RPMI7951 (cell line): ENCODE measurements around the gene TSN. TPM values are rescaled to one million over a fixed set of nuclear protein-coding genes. Genes with fewer than 3 reads are reported as not detected.
A peak's percentile ranks its signal among the peaks of the same experiment; 100 is the strongest.

Experiments
- DNase-seq: peaks from one replicate; pipeline ENCODE4 v3.0.0-alpha.2; 2012; ENCODE audit warnings: low read depth
- total RNA-seq: library from RNA; depleted of rRNA; stranded (reverse); fragments of >200 nt; shearing (Covaris generic); gene quantifications from 2 replicates; pipeline ENCODE4 v1.2.3, GENCODE V29; 2014

Gene TSN
- total RNA-seq, 1 experiment from 2014 or later: 77.5 TPM

- no peak for DNase-seq
Measured at GRCh38 chr2:121746071-121746578, 9.3 kb upstream of the TSN start.

DNA sequence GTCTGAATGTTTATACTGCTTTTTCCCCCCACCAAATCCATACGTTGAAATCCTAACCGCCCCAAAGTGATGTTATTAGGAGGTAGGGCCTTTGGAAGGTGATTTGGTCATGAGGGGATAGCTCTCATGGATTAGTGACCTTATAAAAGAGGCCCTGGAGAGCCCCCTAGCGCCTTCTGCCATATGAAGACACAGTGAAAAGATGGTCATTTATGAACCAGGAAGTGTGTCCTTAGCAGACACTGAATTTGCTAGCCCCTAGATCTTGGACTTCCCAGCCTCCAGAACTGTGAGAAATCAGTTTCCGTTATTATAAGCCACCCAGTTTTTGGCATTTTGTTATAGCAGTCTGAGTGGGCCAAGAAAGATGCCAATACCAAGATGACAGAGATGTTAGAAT is 7.2 kb upstream of the TSN start:
- DNase-seq: peak; percentile 63

GRCh38 chr2:121754851-121755236 is 607 bp upstream of the TSN start:
- no peak for DNase-seq

DNA sequence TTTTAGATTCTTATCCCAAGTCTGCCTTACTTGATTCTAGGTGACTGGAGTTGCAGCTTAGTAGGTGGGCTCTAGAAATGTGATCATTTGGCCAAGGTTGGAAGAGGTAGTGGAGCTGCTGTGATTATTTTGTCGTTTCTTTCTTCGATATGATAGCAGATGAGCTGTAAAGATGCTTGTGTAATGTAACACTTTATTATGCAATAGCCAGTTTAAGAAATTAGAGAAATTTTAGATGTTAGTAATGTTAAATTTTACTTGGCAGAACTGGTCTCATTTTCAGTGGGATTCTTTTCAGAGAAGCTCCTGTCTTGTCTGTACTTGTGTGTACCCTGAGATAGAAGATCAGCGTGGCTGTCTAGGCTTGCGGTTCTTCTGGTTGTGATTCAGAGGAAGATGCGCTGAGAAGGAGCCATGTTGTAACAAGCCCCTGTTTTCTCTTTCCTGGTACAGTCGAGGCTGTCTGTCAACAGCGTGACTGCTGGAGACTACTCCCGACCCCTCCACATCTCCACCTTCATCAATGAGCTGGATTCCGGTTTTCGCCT is 9.3 kb downstream of the TSN start:
- no peak for DNase-seq

DNA sequence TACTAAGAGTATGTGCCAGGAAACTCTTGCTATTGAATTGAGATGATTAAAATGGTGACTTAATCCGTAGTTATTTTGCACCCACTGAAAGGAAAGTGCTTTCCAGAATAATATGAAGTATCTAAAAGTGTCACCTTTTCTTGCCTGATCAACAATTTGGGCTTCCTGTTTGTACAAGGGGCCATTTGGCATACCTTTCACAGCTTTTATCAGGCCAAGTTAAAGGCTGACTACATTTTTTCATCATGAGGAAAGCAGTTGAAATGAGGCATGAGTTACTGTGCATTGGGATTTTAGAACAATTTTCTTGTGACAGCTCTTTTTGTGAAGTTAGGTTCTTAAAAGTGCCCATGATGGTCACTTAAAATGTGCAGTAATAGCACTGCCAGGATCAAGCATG is 11.2 kb downstream of the TSN start:
- DNase-seq: no peak

GRCh38 chr2:121768143-121768755 is 12.8 kb downstream of the TSN start:
- DNase-seq: no peak

- DNase-seq: peak; percentile 50
Measured at GRCh38 chr2:121771976-121772742, 16.7 kb downstream of the TSN start.

GRCh38 chr2:121774235-121774634 is 18.8 kb downstream of the TSN start:
- DNase-seq: no peak

DNA sequence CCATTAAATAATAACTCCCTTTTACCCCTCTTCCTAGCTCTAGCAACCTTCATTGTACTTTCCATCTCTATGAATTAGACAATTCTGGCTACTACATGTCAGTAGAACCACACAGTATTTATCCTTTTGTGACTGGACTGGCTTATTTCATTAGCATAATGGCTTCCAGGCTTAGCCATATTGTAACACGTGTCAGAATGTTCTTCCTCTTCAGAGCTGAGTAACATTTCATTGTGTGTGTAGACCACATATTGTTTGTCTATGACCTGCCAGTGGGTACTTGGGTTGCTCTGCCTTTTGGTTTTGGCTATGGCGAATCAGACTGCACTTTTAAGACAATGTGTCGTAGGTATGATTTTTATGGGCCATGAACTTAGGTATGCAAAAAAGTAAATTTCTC is 20.9 kb downstream of the TSN start:
- DNase-seq: no peak

GRCh38 chr2:121776885-121777698 is 21.6 kb downstream of the TSN start:
- no peak for DNase-seq

GRCh38 chr2:121777699-121778058 is 22.2 kb downstream of the TSN start:
- DNase-seq: no peak

- no peak for DNase-seq
Measured at GRCh38 chr2:121778741-121779487, 23.5 kb downstream of the TSN start.

DNA sequence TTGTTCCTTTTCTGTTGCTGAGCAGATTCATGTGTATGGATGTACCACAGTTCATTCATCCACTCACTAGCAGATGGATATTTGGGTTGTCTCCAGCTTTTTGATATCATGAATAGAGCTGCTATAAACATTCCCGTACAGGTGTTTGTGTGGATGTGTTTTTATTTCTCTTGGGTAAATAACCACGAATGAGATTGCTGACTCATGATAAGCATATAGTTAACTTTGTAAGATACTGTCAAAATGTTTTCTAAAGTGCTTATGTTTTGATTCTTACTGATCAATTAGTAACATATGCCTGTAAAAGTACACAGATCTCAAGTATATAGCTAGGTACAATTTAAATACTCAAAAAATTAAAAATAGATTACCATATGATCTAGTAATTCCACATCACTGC is 27.7 kb downstream of the TSN start:
- no peak for DNase-seq

DNA sequence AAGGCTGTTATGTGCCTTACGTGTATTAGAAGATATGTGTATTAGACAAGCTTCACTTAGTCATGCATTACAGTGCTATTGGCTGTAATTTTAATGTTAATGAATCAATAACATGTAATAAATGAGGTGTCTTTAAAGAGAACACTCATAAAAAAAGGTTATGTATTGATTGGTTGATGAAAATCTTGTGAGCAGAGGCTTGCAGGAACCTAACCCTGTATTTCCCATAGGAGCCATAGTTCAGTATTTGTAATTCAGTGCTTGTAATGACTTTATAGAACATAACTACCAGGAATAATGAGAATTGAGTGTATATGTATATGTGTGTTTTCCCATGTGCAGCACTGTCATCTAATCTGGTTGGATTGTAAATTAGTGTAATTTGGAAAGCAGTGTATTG is 33.2 kb downstream of the TSN start:
- DNase-seq: no peak

DNA sequence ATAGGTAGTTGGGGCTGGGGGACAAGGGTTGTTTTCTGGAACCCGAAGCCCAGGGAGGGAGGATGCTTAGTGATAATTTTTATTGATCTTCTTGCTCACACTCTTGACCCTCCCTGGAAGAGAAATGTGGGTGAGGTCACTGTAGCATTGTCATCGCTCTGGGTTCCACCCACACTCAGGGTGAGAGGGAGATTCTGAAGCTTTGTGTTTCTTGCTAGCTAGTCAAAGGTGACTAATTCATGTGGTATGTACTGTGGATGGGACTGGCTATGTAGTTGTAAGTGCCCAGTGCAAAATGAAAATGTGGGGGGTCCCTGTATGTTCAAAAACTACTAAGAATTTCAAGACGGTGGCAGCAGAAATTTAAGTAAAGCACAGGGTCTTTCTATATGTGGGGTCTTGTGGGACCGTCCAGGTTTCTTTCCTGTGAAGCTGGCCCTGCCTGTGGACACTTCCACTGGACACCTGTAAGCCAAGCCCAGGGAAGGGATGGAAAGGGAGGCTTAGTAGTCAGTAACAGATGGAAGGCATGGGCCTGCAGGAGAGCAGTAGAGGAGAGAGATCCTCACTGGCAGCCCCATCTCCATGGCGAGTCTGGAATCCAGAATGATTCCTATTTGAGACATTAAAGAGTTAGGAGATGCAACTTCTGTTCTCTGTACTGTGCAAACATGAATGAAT is 35.0 kb downstream of the TSN start:
- DNase-seq: peak; percentile 82

- no peak for DNase-seq
Measured at GRCh38 chr2:121791290-121791689, 35.8 kb downstream of the TSN start.

DNA sequence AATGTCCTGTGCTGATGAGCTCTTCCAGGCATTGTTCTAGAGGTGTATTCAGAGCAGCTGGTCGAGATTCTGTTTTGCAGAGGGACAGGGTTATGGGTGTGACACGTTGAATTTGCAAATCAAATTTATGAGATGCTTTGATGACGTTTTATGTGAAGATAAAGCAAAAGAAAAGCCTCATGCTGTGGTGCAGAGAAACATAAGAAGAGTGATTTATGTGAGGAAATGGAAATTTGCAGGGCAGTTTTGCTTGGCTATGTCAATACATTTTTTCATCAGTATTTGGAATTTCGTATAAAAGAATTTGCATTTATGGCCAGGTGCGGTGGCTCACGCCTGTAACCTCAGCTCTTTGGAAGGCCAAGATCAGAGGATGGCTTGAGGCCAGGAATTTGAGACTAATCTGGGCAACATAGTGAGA is 36.4 kb downstream of the TSN start:
- no peak for DNase-seq

DNA sequence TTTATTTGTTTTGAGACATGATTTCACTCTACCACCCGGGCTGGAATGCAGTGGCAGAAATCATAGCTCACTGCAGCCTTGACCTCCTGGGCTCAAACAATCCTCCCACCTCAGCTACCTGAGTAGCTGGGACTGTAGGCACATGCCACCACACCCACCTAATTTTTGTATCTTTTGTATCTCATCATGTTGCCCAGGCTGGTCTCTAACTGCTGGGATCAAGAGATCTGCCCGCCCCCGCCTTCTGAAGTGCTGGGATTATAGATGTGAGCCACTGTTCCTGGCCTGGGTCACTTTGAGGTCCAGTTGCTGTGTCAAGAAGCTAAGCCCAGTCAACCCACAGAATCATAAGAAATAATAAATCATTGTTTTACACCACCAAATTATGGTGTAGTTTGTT is 38.4 kb downstream of the TSN start:
- DNase-seq: no peak

GRCh38 chr2:121794233-121794632 is 38.8 kb downstream of the TSN start:
- no peak for DNase-seq

GRCh38 chr2:121796239-121796638 is 40.8 kb downstream of the TSN start:
- no peak for DNase-seq

DNA sequence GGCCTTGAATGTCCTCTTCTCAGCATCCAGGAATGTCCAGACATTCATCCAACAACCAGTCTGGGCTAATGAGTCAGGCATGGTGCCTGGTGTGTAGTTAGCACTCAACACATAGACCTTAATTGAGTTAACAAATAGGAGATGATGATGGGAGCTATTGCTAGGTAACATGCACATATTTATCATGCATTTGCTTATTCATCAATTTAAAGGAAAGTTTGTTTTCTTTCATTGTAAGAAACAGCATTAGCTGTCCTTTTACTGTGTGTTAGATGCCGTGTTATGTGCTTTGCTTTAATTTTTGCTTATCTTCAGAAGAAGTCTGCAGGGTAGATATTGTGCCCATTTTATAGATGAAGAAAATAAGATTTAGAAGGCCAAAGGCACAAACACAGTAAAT is 43.2 kb downstream of the TSN start:
- DNase-seq: no peak
